OCI-LY1 (cell line): ENCODE measurements around the gene MYH14.
A peak's percentile ranks its signal among the peaks of the same experiment; 100 is the strongest.

Source experiments
- H2AFZ ChIP-seq: fragments of 200-600 bp; sonication (generic), shearing (Covaris generic); 2 replicates; pipeline ENCODE4 v1.6.0; 2014; ENCODE audit warnings: antibody characterized with exemption, mild to moderate bottlenecking, low read length
- H3F3A ChIP-seq: fragments of 200-600 bp; sonication (generic), shearing (Covaris generic); 2 replicates; pipeline ENCODE4 v1.6.0; 2014; ENCODE audit warnings: mild to moderate bottlenecking, antibody characterized with exemption, low read length, moderate library complexity; ENCODE audit not compliant: insufficient read depth
- H3K27ac ChIP-seq: fragments of 200-600 bp; sonication (generic); 2 replicates; pipeline ENCODE4 v1.5.1; 2014; ENCODE audit warnings: low read length, mixed run types, mild to moderate bottlenecking, low read depth; ENCODE audit not compliant: poor library complexity, severe bottlenecking
- H3K27me3 ChIP-seq: fragments of 200-600 bp; sonication (generic); 2 replicates; pipeline ENCODE4 v1.6.0; 2014; ENCODE audit warnings: antibody characterized with exemption, mild to moderate bottlenecking, low read length, moderate library complexity; ENCODE audit not compliant: insufficient read depth
- H3K36me3 ChIP-seq: fragments of 200-600 bp; sonication (generic); 2 replicates; pipeline ENCODE4 v1.6.1; 2014; ENCODE audit warnings: mild to moderate bottlenecking, antibody characterized with exemption, low read length, moderate library complexity, mixed read lengths; ENCODE audit not compliant: insufficient read depth
- H3K4me1 ChIP-seq: fragments of 200-600 bp; sonication (generic); 2 replicates; pipeline ENCODE4 v1.5.1; 2014; ENCODE audit warnings: mild to moderate bottlenecking, low read length, moderate library complexity; ENCODE audit not compliant: insufficient read depth, severe bottlenecking
- H3K4me2 ChIP-seq: fragments of 200-600 bp; sonication (generic), shearing (Covaris generic); 2 replicates; pipeline ENCODE4 v1.6.1; 2014; ENCODE audit warnings: low read length
- H3K4me3 ChIP-seq: fragments of 200-600 bp; sonication (generic); 2 replicates; pipeline ENCODE4 v1.5.1; 2014; ENCODE audit warnings: low read length, low read depth, mild to moderate bottlenecking, mixed read lengths; ENCODE audit not compliant: poor library complexity, severe bottlenecking
- H3K79me2 ChIP-seq: fragments of 200-600 bp; shearing (Covaris generic); 2 replicates; pipeline ENCODE4 v1.6.1; 2016; ENCODE audit warnings: mixed run types, low read length, mixed read lengths; ENCODE audit not compliant: insufficient read depth
- H3K9ac ChIP-seq: fragments of 200-600 bp; sonication (generic), shearing (Covaris generic); 2 replicates; pipeline ENCODE4 v1.6.1; 2014; ENCODE audit warnings: mild to moderate bottlenecking, low read length, mixed read lengths
- H3K9me2 ChIP-seq: fragments of 200-600 bp; sonication (generic), shearing (Covaris generic); 2 replicates; pipeline ENCODE4 v1.6.1; 2014; ENCODE audit warnings: low read depth, mild to moderate bottlenecking, low read length, mixed read lengths
- H3K9me3 ChIP-seq: fragments of 200-600 bp; shearing (Covaris generic); 2 replicates; pipeline ENCODE4 v1.6.1; 2014; ENCODE audit warnings: low read length, mixed read lengths
- H4K20me1 ChIP-seq: fragments of 200-600 bp; sonication (generic), shearing (Covaris generic); 2 replicates; pipeline ENCODE4 v1.6.0; 2016; ENCODE audit warnings: mild to moderate bottlenecking, low read length; ENCODE audit not compliant: insufficient read depth
- EZH2 ChIP-seq: fragments of 200-600 bp; sonication (generic), shearing (Covaris generic); IDR thresholded peaks from 2 replicates; pipeline ENCODE4 v1.8.0; 2017; ENCODE audit warnings: borderline replicate concordance, mixed run types, mild to moderate bottlenecking, antibody characterized with exemption, low read length, moderate library complexity, mixed read lengths
- TF ChIP-seq, protein P1 (sequence below): fragments of 200-600 bp; sonication (generic), shearing (Covaris generic); IDR thresholded peaks from 2 replicates; pipeline ENCODE4 v1.5.1; 2017; ENCODE audit warnings: mild to moderate bottlenecking, antibody characterized with exemption, low read length, moderate library complexity, mixed read lengths

The MYH14 gene

DNA sequence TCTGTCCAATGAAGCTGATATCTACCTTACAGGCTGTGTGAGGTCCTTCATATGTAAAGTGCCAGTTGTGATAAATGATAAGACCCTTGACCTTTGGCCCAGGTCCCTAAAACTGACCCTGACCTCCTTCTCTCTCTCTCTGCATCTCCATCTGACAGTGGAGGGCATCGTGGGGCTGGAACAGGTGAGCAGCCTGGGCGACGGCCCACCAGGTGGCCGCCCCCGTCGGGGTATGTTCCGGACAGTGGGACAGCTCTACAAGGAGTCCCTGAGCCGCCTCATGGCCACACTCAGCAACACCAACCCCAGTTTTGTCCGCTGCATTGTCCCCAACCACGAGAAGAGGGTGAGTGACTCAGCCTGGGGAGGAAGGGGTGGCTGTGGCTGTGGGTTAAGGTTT, 53.7 kb downstream of the MYH14 start:
- Histone ChIP-seq H3K27me3 (peaks cover 7% of the 10 kb centered on the region), H3K9ac (no peak overlapping the region), H3K79me2 (no peaks in the 10 kb centered on the region), H3K36me3 (no peaks in the 10 kb centered on the region; the same call in 1 of the 2 replicates), H3K9me3 (peaks cover 3% of the 10 kb centered on the region), H3K27ac (no peak overlapping the region), H2AFZ (no peak overlapping the region), H3F3A (no peaks in the 10 kb centered on the region), H3K4me3 (no peak overlapping the region), H4K20me1 (no peaks in the 10 kb centered on the region), H3K4me2 (no peak overlapping the region), H3K4me1 (no peaks in the 10 kb centered on the region), H3K9me2 (no peaks in the 10 kb centered on the region)
- no peak for TF ChIP-seq EZH2
- TF ChIP-seq, protein P1, sequence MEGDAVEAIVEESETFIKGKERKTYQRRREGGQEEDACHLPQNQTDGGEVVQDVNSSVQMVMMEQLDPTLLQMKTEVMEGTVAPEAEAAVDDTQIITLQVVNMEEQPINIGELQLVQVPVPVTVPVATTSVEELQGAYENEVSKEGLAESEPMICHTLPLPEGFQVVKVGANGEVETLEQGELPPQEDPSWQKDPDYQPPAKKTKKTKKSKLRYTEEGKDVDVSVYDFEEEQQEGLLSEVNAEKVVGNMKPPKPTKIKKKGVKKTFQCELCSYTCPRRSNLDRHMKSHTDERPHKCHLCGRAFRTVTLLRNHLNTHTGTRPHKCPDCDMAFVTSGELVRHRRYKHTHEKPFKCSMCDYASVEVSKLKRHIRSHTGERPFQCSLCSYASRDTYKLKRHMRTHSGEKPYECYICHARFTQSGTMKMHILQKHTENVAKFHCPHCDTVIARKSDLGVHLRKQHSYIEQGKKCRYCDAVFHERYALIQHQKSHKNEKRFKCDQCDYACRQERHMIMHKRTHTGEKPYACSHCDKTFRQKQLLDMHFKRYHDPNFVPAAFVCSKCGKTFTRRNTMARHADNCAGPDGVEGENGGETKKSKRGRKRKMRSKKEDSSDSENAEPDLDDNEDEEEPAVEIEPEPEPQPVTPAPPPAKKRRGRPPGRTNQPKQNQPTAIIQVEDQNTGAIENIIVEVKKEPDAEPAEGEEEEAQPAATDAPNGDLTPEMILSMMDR = no peak

DNA sequence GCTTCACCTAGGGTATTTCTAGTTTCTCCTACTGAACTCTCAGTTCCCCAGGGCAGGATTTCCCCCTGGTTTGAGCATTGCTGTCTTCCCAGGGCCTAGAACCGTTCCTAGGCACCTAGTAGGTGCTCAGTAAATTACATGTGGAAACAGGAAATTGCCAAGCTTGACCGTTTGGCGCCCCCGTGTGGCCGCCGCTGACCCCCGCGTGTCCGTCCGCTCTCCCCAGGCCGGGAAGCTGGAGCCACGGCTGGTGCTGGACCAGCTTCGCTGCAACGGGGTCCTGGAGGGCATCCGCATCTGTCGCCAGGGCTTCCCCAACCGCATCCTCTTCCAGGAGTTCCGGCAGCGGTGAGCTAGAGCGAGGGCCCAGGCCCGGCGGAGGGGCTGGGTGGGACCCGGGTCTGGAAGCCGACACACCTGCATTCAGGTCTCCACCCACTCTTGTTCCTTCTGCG, 55.5 kb downstream of the MYH14 start:
- Histone ChIP-seq H3K36me3 (no peaks in the 10 kb centered on the region), H3K79me2 (no peaks in the 10 kb centered on the region), H3K4me1 (no peaks in the 10 kb centered on the region), H3K9me3 (peaks cover 3% of the 10 kb centered on the region), H4K20me1 (no peaks in the 10 kb centered on the region), H3K4me3 (no peak overlapping the region), H3K4me2 (no peak overlapping the region), H3F3A (no peaks in the 10 kb centered on the region), H2AFZ (no peak overlapping the region), H3K27me3 (peaks cover 11% of the 10 kb centered on the region), H3K9me2 (no peaks in the 10 kb centered on the region), H3K9ac (no peak overlapping the region), H3K27ac (no peak overlapping the region)
- TF ChIP-seq, protein P1 = peak; percentile 69
- no peak for TF ChIP-seq EZH2

DNA sequence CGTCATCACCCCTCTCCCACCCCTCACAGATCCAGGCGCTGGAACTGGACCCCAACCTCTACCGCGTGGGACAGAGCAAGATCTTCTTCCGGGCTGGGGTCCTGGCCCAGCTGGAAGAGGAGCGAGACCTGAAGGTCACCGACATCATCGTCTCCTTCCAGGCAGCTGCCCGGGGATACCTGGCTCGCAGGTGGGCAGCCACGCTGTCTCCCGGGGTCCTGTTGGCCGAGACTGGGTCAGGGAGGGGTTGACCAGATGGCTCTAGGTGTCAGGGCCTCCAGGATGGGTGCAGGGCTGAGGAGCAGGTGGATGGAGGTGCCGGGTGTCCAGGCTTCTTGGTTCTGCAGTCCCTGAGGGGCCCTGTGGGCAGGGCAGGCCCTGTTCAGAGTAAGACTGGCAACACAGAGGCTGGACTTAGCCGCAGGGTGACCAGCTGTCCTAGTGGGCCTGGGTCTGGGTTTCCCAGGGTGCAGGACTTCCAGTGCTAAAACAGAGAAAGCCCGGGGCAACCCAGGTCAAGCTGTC, 58.1 kb downstream of the MYH14 start:
- Histone ChIP-seq H3K4me3 (no peak overlapping the region), H3K79me2 (no peaks in the 10 kb centered on the region), H3K27me3 (peaks cover 11% of the 10 kb centered on the region), H3K9me3 (peaks cover 3% of the 10 kb centered on the region; the same call in 1 of the 2 replicates), H3K4me2 (no peak overlapping the region), H2AFZ (no peak overlapping the region), H3K4me1 (no peaks in the 10 kb centered on the region), H3K27ac (no peak overlapping the region), H3F3A (no peaks in the 10 kb centered on the region), H3K36me3 (no peaks in the 10 kb centered on the region), H3K9ac (no peak overlapping the region), H3K9me2 (no peaks in the 10 kb centered on the region), H4K20me1 (no peaks in the 10 kb centered on the region)
- TF ChIP-seq EZH2 = no peak
- TF ChIP-seq, protein P1 = no peak
